GM13976 (cell line): ENCODE measurements around the gene RNF113B.

Experiments
- DNase-seq: peaks from one replicate; pipeline ENCODE4 v3.0.0; 2012; ENCODE audit warnings: low spot score
- in situ Hi-C: fragments of 300-500 bp; cut with MboI; formaldehyde crosslinking; loops from one replicate; pipeline ENCODE4 v1.12.0; 2022; ENCODE audit warnings: low sequenced_read_pairs, mixed read lengths, inconsistent platforms; ENCODE audit not compliant: unreplicated experiment
- TF ChIP-seq, protein P1 (sequence below): IDR thresholded peaks from 2 replicates; pipeline ENCODE4 v1.5.1; 2012; ENCODE audit warnings: borderline replicate concordance, mild to moderate bottlenecking; ENCODE audit not compliant: insufficient read depth; ENCODE audit errors: extremely low read depth, missing control alignments, control extremely low read depth

The RNF113B gene

DNA sequence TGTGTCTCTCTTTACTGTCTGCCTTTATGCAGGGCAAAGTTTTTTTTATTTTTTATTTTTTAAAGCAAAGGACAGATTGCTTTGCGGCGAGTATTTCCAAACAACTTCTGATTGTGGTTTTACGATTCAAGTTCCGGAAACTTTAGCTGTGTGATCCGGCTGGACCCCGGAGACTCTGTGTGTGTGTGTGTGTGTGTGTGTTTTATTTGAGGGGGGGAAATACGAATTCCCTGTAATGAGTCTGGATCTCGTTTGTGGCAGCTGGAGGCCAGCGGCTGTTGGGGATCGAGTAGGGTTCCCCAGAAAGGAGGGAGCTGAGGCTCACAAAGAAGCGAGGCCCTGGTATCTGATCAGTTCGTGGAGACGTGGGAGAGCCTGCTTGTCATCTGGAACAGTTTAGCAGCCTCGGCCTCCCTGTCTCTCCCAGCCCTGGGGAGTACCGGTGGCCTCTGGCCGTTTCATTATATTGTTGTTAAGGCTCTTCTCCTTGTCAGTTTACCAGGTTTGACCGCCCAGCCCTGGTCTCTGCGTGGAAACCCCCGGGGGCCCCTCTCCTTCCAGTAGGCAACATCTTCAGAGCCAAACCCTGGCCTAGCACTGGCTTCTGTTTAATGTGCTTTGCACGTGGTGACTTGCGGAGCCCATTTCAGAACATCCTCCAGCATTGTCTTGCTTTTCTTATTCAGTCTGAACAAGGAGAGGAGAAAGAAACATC, 32.9 kb downstream of the RNF113B start:
- TF ChIP-seq, protein P1, sequence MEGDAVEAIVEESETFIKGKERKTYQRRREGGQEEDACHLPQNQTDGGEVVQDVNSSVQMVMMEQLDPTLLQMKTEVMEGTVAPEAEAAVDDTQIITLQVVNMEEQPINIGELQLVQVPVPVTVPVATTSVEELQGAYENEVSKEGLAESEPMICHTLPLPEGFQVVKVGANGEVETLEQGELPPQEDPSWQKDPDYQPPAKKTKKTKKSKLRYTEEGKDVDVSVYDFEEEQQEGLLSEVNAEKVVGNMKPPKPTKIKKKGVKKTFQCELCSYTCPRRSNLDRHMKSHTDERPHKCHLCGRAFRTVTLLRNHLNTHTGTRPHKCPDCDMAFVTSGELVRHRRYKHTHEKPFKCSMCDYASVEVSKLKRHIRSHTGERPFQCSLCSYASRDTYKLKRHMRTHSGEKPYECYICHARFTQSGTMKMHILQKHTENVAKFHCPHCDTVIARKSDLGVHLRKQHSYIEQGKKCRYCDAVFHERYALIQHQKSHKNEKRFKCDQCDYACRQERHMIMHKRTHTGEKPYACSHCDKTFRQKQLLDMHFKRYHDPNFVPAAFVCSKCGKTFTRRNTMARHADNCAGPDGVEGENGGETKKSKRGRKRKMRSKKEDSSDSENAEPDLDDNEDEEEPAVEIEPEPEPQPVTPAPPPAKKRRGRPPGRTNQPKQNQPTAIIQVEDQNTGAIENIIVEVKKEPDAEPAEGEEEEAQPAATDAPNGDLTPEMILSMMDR, result no peak
- in situ Hi-C loops, result no loop called here
- no peak for DNase-seq

DNA sequence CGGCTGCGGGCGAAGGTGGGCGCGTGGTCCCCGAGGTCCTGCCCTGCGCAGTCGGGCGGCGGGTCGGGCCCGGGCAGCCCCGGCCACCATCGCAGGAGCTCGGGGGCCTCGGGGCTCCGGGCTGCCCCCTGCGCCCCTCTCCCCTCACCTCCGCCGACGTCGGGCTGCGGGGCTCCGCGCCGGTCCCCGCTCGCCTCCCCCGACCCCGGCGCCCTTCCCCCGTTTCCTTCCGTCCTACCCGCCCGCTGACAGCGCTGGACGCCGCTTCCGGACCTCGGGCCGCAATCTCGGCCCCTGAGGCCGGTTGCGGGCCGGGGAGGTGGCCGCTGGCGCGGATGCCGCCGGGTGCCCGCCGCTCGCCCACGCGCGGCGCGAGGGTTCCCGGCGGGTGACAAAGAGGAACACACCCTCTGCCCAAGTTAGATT, 33.5 kb downstream of the RNF113B start:
- in situ Hi-C loops, result no loop called here
- TF ChIP-seq, protein P1, result no peak

DNA sequence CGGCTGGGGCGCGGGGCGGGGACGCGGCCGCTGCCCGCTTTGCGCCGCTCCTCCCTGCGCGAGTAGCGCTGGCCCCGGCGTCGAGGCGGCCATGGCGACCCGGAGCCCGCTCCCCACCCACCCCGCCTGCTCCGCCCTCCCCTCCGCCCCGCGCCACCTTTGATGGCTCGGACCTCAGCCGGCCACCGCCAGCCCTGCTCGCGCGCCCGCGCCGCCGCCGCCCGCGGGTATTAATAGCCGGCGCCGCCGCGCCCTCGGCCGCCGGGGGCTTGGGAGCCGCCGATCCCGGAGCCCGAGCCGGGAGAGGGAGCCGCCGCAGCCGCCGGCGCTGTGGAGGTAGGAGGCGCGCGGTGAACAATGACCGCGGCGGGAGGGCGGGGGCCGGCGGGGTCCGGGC, 33.9 kb downstream of the RNF113B start:
- in situ Hi-C loops, result no loop called here
- TF ChIP-seq, protein P1, result no peak
- no peak for DNase-seq

More for the DNA sequence above, 33.5 kb downstream of the RNF113B start:
- DNase-seq, result peak; percentile 34

DNA sequence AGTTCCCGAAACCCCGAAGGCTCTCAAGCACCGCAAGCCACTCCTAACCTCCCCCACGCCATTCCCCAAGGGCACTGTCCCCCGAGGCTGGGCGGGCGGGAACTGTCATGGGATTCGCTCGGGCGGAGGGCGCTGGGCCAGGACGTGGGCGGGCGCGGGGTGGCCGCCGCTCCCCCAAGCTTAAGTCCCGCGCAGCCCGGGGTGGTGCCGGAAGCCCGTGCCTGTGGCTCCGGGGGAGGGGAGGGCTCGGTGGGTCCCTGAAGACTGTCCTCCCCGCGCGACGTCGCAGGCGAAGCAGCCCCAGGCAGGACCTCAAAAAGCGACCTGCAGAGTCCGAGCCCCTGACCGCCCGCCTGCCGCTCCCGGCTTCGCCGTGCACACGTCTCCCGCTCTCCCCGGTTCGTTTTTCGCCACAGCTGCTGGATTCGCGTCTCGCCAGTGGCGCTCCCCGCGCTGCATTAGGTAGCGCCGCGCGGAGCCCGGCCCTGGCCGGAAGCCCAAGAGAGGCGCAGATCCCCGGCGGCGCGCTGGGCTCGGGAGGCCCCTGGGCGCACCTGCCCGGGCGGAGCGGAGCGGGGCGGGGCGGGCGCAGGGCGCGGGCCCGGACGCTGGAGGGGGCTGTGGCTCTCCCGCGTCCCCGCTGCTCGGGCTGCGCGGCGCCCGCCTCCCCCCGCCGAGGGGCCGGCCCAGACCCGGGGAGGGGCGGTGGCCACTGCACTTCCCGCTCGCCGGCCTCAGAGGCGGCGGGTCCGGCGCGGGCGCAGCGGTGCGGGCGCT, 34.5 kb downstream of the RNF113B start, which contains the start of gene FARP1:
Gene FARP1 (plus strand): TSS at position 715 of the 777 bp plus-strand sequence. CDS start 70,149 bp downstream, outside the sequence.
- TF ChIP-seq, protein P1, result peak; percentile 38
- in situ Hi-C loops, result no loop called here
- peak; percentile 77 for DNase-seq

DNA sequence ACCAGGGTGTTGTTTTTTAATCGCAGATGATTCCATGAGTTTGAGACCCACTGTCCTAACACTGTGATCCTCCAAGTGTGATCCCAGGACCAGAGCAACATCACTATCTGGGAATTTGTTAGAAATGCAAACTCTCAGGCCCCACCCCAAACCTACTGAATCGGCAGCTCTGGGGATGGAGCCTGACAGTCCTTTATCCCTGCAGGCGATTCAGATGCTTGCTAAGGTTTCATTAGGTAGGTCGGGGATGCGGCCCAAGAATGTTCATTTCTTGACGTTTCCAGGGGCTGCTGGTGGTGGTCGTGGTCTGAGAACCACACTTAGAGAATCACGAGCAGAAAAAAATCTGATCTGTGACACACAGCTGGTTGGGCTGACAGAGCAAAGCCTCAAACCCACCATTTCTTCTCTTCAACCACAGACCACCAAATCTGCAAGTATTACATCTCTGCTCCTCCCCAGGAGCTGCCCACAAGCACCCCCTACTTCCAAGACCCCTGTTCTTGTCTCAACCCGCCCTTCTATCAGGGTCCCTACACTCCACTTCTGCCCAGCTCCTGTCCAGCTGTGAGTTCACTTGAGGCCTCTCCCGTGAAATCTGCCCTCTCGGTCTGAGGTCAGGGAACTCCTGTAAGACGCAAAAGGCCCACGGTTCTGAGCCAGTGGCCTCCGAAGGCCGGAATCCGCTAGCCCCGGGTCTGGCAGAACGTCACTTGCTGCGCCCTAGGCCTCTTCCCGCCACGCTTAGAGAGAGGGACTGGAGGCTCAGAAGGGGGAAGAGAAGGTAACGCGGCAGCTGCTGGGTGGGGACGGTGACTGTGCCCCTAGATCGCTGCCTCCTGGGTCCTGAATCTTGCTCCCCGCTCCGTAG, 35.3 kb downstream of the RNF113B start:
- DNase-seq, result peak; percentile 31
- TF ChIP-seq, protein P1, result no peak
- in situ Hi-C loops, result no loop called here

DNA sequence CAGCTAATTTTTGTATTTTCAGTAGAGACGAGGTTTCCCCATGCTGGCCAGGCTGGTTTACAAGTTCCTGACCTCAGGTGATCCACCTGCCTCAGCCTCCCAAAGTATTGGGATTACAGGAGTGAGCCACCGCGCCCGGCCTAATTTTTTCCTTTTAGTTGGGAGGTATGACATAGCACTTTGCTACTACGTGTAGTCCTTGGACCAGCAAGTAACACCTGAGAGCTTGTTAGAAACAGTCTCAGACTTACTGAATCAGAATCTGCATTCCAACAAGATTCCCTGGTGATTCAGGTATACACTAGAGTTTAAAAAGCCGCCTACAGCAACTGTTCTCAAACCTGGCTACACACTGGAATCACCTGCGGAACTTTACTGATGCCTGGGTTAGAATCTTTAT, 36.0 kb downstream of the RNF113B start:
- in situ Hi-C loops, result no loop called here
- no peak for DNase-seq
- TF ChIP-seq, protein P1, result no peak
